Ovary (tissue), 3 donors: ENCODE data around the gene CACNA2D3.

Source experiments
- EP300 ChIP-seq: sonication (generic); formaldehyde crosslinking; IDR thresholded peaks from one replicate; pipeline ENCODE4 v1.6.1; 2017; ENCODE audit warnings: antibody characterized with exemption
- POLR2A ChIP-seq: fragments of 450-650 bp; IDR thresholded peaks from one replicate; pipeline ENCODE4 v1.6.1; 2017; ENCODE audit warnings: antibody characterized with exemption, mild to moderate bottlenecking, moderate library complexity
- TF ChIP-seq, protein P1 (sequence below), 3 donors: fragments of 450-650 bp in 2 of 3; fragments of 200-600 bp in 1 of 3; IDR thresholded peaks; one replicate each; pipeline versions ENCODE4 v1.5.1 to v1.8.0; 2016 to 2022; ENCODE audit warnings: antibody characterized with exemption in 3 of 3, mild to moderate bottlenecking in 1 of 3
- donor health status: DM: no; HTN: no; CAD: no.

DNA sequence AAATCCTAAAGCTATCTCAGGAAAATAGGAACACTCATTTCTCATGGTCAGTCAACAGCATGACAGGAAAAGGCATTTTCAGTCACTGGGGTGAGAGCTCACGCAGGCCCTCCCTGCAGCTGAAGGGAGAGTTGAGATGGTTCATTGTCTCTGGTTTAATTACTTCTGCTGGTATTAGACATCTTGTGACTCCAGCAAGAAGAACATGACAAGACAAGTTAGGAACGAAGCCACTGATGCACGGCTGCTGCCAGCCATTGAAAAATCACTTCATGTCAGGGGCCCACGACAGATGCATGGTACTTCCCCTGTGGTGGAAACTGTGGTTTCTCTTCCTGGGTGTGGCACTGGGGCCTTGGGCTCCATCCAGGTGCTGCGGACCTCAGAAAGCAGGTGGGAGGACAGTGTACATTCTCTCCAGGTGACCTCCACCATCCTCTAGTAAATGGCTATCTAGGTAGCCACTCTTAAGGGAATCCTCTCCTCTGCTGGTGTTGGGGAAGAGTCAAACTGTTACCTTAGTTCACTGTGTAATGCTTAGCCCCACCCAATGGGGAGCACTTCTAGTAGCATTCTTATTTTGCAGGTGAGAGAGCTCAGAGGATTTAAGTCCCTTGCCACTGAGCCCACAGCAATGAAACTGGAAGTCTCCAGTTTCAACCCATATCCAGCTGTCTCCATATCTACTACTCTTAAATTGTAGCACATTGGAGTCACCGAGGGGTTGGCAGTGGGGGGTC, 531.3 kb downstream of the CACNA2D3 start:
- no peak for TF ChIP-seq POLR2A
- TF ChIP-seq, protein P1, sequence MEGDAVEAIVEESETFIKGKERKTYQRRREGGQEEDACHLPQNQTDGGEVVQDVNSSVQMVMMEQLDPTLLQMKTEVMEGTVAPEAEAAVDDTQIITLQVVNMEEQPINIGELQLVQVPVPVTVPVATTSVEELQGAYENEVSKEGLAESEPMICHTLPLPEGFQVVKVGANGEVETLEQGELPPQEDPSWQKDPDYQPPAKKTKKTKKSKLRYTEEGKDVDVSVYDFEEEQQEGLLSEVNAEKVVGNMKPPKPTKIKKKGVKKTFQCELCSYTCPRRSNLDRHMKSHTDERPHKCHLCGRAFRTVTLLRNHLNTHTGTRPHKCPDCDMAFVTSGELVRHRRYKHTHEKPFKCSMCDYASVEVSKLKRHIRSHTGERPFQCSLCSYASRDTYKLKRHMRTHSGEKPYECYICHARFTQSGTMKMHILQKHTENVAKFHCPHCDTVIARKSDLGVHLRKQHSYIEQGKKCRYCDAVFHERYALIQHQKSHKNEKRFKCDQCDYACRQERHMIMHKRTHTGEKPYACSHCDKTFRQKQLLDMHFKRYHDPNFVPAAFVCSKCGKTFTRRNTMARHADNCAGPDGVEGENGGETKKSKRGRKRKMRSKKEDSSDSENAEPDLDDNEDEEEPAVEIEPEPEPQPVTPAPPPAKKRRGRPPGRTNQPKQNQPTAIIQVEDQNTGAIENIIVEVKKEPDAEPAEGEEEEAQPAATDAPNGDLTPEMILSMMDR (IDR thresholded peaks at IDR 0.05) = no peak
- TF ChIP-seq EP300 = no peak
